Inferior parietal cortex (tissue), 1 donor: ENCODE data around the gene BEND5.
A peak's percentile ranks its signal among the peaks of the same experiment; 100 is the strongest.

ENCODE experiments used
- DNase-seq: peaks from one replicate; pipeline ENCODE4 v3.0.0-alpha.2; 2016; ENCODE audit errors: extremely low spot score

The BEND5 gene, protein sequence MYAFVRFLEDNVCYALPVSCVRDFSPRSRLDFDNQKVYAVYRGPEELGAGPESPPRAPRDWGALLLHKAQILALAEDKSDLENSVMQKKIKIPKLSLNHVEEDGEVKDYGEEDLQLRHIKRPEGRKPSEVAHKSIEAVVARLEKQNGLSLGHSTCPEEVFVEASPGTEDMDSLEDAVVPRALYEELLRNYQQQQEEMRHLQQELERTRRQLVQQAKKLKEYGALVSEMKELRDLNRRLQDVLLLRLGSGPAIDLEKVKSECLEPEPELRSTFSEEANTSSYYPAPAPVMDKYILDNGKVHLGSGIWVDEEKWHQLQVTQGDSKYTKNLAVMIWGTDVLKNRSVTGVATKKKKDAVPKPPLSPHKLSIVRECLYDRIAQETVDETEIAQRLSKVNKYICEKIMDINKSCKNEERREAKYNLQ

GRCh38 chr1:48776393-48777218, at the start of gene BEND5:
TSS of gene BEND5 (minus strand) at chr1:48776891. CDS start at chr1:48776831, 60 bp downstream.
- no peak for DNase-seq

DNA sequence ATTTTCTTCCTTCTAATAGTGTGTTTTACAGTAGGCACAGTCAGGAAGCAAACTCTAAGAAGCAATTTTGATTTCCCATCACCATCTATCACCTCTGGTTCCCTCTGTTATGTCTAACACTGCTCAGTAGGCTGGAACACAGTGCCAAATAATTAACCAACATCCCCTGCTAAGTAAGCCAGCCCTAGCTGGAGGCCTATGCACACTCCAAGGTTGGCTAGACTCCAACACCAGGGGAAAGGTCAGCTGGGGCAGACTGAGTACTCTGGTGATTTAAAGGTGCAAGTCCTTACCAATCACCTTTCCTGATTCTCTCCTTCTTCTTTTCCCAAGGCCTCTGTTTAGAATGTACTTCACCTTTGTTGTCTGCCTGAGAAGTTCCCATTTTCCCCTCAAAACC, 46.5 kb upstream of the BEND5 start:
- no peak for DNase-seq

GRCh38 chr1:48820491-48820890, 43.8 kb upstream of the BEND5 start:
- no peak for DNase-seq

- peak; percentile 65 for DNase-seq
Measured at GRCh38 chr1:48817505-48818114, 40.9 kb upstream of the BEND5 start.

GRCh38 chr1:48810740-48811139, 34.0 kb upstream of the BEND5 start:
- DNase-seq = no peak

- no peak for DNase-seq
Measured at GRCh38 chr1:48808496-48808895, 31.8 kb upstream of the BEND5 start.

GRCh38 chr1:48807554-48808260, 31.0 kb upstream of the BEND5 start:
- no peak for DNase-seq

DNA sequence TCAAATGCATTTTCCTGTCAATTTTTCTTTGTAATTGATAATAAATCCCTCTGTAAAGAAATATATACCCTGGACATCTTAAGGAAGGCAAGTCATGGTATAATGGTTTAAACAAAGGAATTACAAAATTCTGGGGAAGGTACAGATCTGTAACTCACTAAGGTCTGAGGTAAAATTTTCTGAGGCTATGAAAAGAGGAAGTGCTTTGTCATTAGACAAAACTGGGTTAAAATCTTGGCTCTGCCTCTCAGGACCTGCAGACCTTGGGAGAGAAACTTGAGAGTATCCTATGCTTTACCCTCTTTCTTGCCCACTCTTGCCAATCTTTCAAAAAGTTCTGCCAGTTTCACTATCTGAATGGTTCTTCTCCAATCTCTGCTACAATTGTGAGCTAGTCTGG, 26.8 kb upstream of the BEND5 start:
- no peak for DNase-seq

DNA sequence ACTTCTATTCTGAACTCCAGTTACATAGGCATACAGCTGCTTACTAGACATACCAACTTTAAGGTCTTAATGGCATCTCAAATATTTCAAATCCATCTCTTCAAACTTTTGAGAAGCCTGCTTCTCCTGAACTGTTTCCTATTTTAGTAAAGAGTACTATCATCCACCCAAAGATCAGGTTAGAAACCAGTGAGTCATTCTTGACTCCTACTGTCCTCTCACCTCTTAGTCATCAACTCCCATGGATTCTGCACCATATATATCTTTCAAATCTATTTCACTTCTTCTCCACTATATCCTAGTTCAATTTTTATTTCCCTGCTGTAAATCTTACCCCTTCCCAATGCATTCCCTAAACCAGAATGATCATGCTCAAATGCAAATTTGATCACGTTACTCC, 18.1 kb upstream of the BEND5 start:
- DNase-seq = no peak

DNA sequence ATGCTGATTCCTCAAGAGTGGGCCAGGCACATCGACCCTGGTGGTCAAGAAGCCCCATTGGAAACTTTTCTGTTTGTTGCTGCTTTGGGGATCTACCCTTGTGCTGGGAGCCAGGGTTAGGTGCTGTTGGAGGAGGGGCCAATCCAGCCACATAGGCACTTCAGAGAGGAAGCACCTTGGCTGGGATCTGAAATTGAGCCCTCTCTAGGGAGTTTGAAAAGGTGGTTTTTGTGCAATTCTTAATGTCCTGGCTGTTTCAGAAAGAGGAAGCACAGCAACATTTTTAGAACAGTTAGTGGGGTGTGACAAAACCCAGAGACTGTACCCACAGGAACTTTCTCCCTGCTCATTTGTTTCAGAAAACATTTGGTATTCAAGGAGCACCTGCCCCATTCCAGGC, 17.2 kb upstream of the BEND5 start:
- no peak for DNase-seq

DNA sequence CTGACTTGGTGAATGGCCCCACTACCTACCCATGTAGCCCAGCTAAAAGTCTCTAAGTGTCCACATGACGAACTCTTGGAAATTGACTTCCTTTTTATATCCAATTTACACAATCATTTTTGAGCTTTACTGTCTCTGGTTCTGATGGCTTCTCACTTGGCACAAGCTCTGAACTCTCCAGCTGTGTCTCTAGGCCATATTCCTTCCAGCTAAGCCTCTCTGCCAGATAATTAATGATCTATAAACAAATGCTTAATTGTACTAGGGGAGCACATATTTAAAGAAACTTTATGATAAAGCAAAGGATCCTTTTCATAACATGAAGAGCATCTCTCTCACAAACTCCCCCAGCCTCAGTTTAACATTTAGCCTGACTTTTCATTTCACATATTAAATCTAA, 16.3 kb upstream of the BEND5 start:
- no peak for DNase-seq

DNA sequence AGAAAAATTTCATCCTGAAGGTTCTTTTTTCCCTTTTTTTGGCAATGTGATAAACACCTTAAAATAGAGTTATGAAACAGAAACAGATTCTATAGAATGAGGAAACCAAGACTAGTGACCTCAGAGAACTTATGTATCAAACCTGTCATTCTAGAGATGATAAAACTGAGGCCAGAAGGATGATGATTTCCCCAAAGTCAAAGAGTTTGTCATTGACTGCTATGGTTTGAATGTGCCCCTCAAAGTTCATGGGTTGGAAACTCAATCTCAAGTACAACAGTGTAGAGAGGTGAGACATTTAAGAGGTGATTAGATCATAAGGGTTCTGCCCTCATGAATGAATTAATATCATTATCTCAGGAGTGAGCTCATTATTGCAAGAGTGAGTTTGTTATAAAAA, 13.7 kb upstream of the BEND5 start:
- DNase-seq = no peak

DNA sequence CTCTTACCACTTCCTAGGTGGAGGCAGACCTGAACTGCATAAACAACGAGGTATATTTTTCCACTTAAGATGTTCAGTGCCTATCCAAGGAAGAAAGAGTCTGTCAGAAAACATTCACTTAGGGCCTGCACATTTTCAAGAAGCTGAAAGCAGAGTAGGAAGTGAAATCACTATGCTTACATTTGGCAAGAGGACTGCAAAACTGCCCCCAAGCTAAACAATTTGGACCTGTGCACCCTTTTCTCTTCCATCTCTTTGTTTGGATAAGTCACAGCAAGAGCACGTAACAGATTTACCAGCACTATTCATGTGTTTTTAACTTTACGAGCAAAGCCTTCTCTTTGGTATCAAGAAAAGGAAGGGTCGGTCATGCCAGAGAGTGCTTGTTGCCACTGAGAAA, 13.2 kb upstream of the BEND5 start:
- DNase-seq = no peak

GRCh38 chr1:48785869-48786268, 9.2 kb upstream of the BEND5 start:
- DNase-seq = no peak

DNA sequence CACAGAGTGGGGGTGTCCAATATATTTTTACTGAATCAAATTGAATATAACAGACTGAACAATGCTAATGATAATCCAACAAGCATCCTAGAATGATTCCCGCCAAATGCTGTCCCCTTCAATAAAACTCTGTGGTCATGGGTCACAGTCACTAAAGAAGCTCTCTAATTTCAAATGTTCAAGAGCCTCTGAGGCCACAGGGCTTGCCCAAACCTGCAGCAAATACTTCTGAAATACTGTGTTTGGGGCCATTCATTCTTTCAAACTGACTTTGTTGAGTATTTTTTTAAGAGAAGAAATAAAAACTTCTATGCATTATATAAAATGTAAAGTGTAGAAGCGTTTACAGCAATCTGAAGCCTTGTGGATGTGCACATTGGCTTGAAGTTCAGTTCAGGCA, 7.6 kb upstream of the BEND5 start:
- no peak for DNase-seq

DNA sequence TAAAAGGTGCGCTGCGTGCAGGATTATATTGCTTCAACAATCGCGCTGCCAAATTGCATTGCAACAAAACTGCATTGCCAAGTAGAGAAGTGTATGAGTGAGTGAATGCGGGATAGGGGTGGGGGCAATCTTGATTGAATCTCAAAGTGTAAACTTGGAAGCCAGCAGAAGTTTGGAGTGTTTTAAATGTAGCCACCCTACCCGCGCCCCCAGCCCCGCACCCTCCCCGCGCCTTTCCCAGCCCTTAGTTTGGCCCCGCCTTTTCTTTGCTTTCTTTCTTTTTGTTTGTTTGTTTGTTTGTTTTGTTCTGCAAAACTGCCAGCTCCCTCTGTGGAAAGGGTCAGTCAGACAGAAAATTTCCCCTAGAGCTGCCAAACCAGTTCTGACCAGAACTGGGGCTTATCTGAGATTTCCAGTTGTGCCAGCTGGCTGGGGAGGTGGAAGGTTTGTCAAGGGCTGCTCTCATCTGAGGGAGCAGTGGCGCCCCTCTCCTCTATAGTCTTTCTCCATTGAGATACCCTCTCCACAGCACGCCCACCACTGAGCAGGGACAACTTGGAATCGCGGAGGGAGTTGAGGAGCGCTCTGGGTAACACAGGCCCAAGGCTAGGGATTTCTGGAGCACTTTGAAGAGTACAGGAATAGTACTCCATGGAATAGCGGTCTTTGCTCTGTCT, 666 bp upstream of the BEND5 start:
- no peak for DNase-seq

- no peak for DNase-seq
Measured at GRCh38 chr1:48775831-48776392, 779 bp downstream of the BEND5 start.

DNA sequence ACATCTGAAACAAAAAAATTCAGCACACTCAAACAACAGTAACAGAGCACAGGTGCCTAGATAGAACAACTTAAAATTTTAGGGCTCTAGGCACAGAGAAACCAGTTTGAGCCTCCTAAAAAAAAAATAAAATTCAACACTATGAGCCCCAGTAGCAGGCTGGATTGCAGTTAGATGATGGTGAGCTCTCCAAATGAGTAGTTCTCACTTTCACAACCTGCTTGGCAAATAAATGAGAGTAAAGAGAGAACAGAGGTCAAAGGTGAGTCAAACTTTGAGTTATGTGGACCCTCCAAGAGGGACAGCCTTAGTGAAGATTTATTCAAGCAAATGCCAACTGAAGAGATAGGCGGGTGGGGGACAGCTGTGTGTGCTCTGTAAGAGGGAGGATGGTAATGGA, 3.6 kb downstream of the BEND5 start:
- DNase-seq = no peak

- DNase-seq = no peak
Measured at GRCh38 chr1:48772211-48772610, 4.5 kb downstream of the BEND5 start.

GRCh38 chr1:48771561-48771960, 5.1 kb downstream of the BEND5 start:
- DNase-seq = no peak

GRCh38 chr1:48767975-48768510, 8.6 kb downstream of the BEND5 start:
- no peak for DNase-seq
